Ovary (tissue), 3 donors: ENCODE results near the gene TTC9.

ENCODE experiments used
- EP300 ChIP-seq: sonication (generic); formaldehyde crosslinking; IDR thresholded peaks from one replicate; pipeline ENCODE4 v1.6.1; 2017; ENCODE audit warnings: antibody characterized with exemption
- TF ChIP-seq, protein P1 (sequence below), 3 donors: fragments of 450-650 bp in 2 of 3; fragments of 200-600 bp in 1 of 3; IDR thresholded peaks; one replicate each; pipeline versions ENCODE4 v1.5.1 to v1.8.0; 2016 to 2022; ENCODE audit warnings: antibody characterized with exemption in 3 of 3, mild to moderate bottlenecking in 1 of 3
- donor health status: DM: no; HTN: no; CAD: no.

DNA sequence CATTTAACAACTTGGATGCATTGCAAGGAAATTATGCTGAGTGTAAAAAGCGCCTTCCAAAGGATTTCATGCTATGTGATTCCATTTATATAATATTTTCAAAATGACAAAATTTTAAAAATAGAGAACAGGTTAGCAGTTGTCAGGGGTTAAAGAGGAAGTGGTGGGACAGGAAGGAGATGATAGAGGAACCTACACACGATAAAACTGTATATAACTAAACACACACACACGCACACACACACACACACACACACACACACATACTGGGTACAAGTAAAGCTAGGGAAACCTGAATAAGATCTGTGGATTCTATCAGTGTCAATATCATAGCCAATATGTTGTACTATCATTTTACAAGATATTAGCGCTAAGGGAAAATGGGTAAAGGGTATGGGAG, 17.2 kb downstream of the TTC9 start:
- TF ChIP-seq, protein P1, sequence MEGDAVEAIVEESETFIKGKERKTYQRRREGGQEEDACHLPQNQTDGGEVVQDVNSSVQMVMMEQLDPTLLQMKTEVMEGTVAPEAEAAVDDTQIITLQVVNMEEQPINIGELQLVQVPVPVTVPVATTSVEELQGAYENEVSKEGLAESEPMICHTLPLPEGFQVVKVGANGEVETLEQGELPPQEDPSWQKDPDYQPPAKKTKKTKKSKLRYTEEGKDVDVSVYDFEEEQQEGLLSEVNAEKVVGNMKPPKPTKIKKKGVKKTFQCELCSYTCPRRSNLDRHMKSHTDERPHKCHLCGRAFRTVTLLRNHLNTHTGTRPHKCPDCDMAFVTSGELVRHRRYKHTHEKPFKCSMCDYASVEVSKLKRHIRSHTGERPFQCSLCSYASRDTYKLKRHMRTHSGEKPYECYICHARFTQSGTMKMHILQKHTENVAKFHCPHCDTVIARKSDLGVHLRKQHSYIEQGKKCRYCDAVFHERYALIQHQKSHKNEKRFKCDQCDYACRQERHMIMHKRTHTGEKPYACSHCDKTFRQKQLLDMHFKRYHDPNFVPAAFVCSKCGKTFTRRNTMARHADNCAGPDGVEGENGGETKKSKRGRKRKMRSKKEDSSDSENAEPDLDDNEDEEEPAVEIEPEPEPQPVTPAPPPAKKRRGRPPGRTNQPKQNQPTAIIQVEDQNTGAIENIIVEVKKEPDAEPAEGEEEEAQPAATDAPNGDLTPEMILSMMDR (IDR thresholded peaks at IDR 0.05), result no peak
- no peak for TF ChIP-seq EP300
